H9 (cell line): ENCODE measurements around the gene GGT7. TPM values are rescaled to one million over a fixed set of nuclear protein-coding genes. Genes with fewer than 3 reads are reported as not detected.

Experiments
- DNase-seq: peaks from one replicate; pipeline ENCODE4 v3.0.0-alpha.2; 2017
- H2AFZ ChIP-seq: one replicate; pipeline ENCODE4 v1.6.1; 2013; ENCODE audit warnings: mild to moderate bottlenecking, low read length, control low read depth, moderate library complexity
- H2AK5ac ChIP-seq: 2 replicates; pipeline ENCODE4 v1.6.1; 2013; ENCODE audit warnings: low read length, control low read depth, mixed read lengths; ENCODE audit not compliant: insufficient read length
- H2BK120ac ChIP-seq: one replicate; pipeline ENCODE4 v1.6.1; 2013; ENCODE audit warnings: low read depth, mild to moderate bottlenecking, low read length, control low read depth, inconsistent platforms; ENCODE audit not compliant: poor library complexity, severe bottlenecking
- H2BK12ac ChIP-seq: 2 replicates; pipeline ENCODE4 v1.6.1; 2013; ENCODE audit warnings: low read length, control low read depth, mixed read lengths, low read depth; ENCODE audit not compliant: insufficient read length
- H2BK15ac ChIP-seq: 2 replicates; pipeline ENCODE4 v1.6.1; 2013; ENCODE audit warnings: low read depth, low read length, control low read depth
- H2BK20ac ChIP-seq: one replicate; pipeline ENCODE4 v1.6.1; 2013; ENCODE audit warnings: low read depth, mild to moderate bottlenecking, low read length, control low read depth, inconsistent platforms; ENCODE audit not compliant: poor library complexity, severe bottlenecking
- H2BK5ac ChIP-seq: 2 replicates; pipeline ENCODE4 v1.6.1; 2013; ENCODE audit warnings: low read length, control low read depth, mixed read lengths; ENCODE audit not compliant: insufficient read length
- H3K14ac ChIP-seq: 2 replicates; pipeline ENCODE4 v1.6.1; 2013; ENCODE audit warnings: low read length, control low read depth; ENCODE audit not compliant: insufficient read depth
- H3K18ac ChIP-seq: 2 replicates; pipeline ENCODE4 v1.6.1; 2013; ENCODE audit warnings: low read depth, mild to moderate bottlenecking, mixed read lengths, low read length, control low read depth; ENCODE audit not compliant: insufficient read length
- H3K23ac ChIP-seq: 2 replicates; pipeline ENCODE4 v1.6.1; 2013; ENCODE audit warnings: low read length, control low read depth, mixed read lengths, low read depth; ENCODE audit not compliant: insufficient read length
- H3K23me2 ChIP-seq: 2 replicates; pipeline ENCODE4 v1.6.1; 2013; ENCODE audit warnings: low read depth, mild to moderate bottlenecking, mixed read lengths, low read length, control low read depth; ENCODE audit not compliant: insufficient read length, poor library complexity, severe bottlenecking
- H3K27ac ChIP-seq: 2 replicates; pipeline ENCODE4 v1.5.1; 2013; ENCODE audit warnings: low read length, control low read depth, mixed read lengths, low read depth; ENCODE audit not compliant: insufficient read length
- H3K27me3 ChIP-seq: 2 replicates; pipeline ENCODE4 v1.6.1; 2013; ENCODE audit warnings: low read length, control low read depth, inconsistent platforms; ENCODE audit not compliant: insufficient read depth
- H3K4ac ChIP-seq: 2 replicates; pipeline ENCODE4 v1.6.1; 2013; ENCODE audit warnings: low read depth, mild to moderate bottlenecking, control low read depth, inconsistent platforms, low read length, moderate library complexity
- H3K4me1 ChIP-seq: 2 replicates; pipeline ENCODE4 v1.6.1; 2013; ENCODE audit warnings: low read length, control low read depth, inconsistent platforms; ENCODE audit not compliant: insufficient read depth
- H3K4me2 ChIP-seq: 2 replicates; pipeline ENCODE4 v1.6.1; 2013; ENCODE audit warnings: low read length, control low read depth, mixed read lengths; ENCODE audit not compliant: insufficient read length, insufficient read depth
- H3K56ac ChIP-seq: 2 replicates; pipeline ENCODE4 v1.6.1; 2013; ENCODE audit warnings: low read depth, mild to moderate bottlenecking, mixed read lengths, low read length, control low read depth; ENCODE audit not compliant: insufficient read length
- H3K79me1 ChIP-seq: 2 replicates; pipeline ENCODE4 v1.6.1; 2013; ENCODE audit warnings: low read depth, mild to moderate bottlenecking, moderate library complexity, low read length, control low read depth, inconsistent platforms; ENCODE audit not compliant: insufficient read depth, poor library complexity, severe bottlenecking
- H3K79me2 ChIP-seq: 2 replicates; pipeline ENCODE4 v1.6.1; 2013; ENCODE audit warnings: low read length, control low read depth, inconsistent platforms; ENCODE audit not compliant: insufficient read depth
- H3K9ac ChIP-seq: 2 replicates; pipeline ENCODE4 v1.6.1; 2013; ENCODE audit warnings: low read length, control low read depth, mixed read lengths; ENCODE audit not compliant: insufficient read length; ENCODE audit errors: extremely low read depth
- H3K9me3 ChIP-seq: one replicate; pipeline ENCODE4 v1.6.1; 2013; ENCODE audit warnings: low read depth, low read length, inconsistent platforms; ENCODE audit not compliant: control insufficient read depth
- H3T11ph ChIP-seq: one replicate; pipeline ENCODE4 v1.6.1; 2013; ENCODE audit warnings: mild to moderate bottlenecking, low read length, control low read depth, inconsistent platforms
- H4K20me1 ChIP-seq: one replicate; pipeline ENCODE4 v1.6.1; 2013; ENCODE audit not compliant: control insufficient read depth, insufficient read length, insufficient read depth
- H4K5ac ChIP-seq: 2 replicates; pipeline ENCODE4 v1.6.1; 2013; ENCODE audit warnings: low read depth, mild to moderate bottlenecking, mixed read lengths, low read length, control low read depth; ENCODE audit not compliant: insufficient read length
- H4K8ac ChIP-seq: replicated peaks from 2 replicates; pipeline ENCODE4 v1.6.1; 2013; ENCODE audit warnings: low read length, control low read depth, mixed read lengths, low read depth; ENCODE audit not compliant: insufficient read length
- H4K91ac ChIP-seq: 2 replicates; pipeline ENCODE4 v1.6.1; 2013; ENCODE audit warnings: low read depth, mild to moderate bottlenecking, moderate library complexity, mixed read lengths, low read length, control low read depth; ENCODE audit not compliant: insufficient read length
- H3K27ac Mint-ChIP-seq, 3 experiments: 2 replicates in 2 of 3; 3 replicates in 1 of 3; pipeline ENCODE4 v1.8.0; 2020 to 2021; ENCODE audit warnings: mixed read lengths in 3 of 3, mild to moderate bottlenecking in 1 of 3, moderate library complexity in 1 of 3
- H3K27me3 Mint-ChIP-seq: 2 replicates; pipeline ENCODE4 v1.8.0; 2021; ENCODE audit warnings: low read depth, mild to moderate bottlenecking, moderate library complexity, mixed read lengths
- H3K36me3 Mint-ChIP-seq, 3 experiments: 2 replicates in 2 of 3; 3 replicates in 1 of 3; pipeline ENCODE4 v1.8.0; 2020 to 2021; ENCODE audit warnings: low read depth in 3 of 3, mixed read lengths in 3 of 3; ENCODE audit not compliant: insufficient read depth in 1 of 3
- H3K4me1 Mint-ChIP-seq, 2 experiments: 2 replicates each; pipeline ENCODE4 v1.8.0; 2020; ENCODE audit warnings: mixed read lengths in 2 of 2
- H3K4me3 Mint-ChIP-seq, 2 experiments: 2 replicates in 1 of 2; 3 replicates in 1 of 2; pipeline ENCODE4 v1.8.0; 2020 to 2021; ENCODE audit warnings: mild to moderate bottlenecking in 2 of 2, mixed read lengths in 2 of 2, moderate library complexity in 1 of 2
- H3K9me3 Mint-ChIP-seq, 2 experiments: 2 replicates in 1 of 2; 3 replicates in 1 of 2; pipeline ENCODE4 v1.8.0; 2020; ENCODE audit warnings: mild to moderate bottlenecking in 2 of 2, mixed read lengths in 2 of 2, moderate library complexity in 1 of 2
- CTCF ChIP-seq: fragments of 200-600 bp; sonication (generic); conservative IDR thresholded peaks from 3 replicates; pipeline ENCODE4 v1.8.0; 2021; ENCODE audit warnings: antibody characterized with exemption, mild to moderate bottlenecking
- WGBS: extraction: QIAGEN DNeasy Blood & Tissue Kit; methylation state at CpG from one replicate; pipeline ENCODE4 v1.1.7; 2013; ENCODE audit warnings: missing lambda C conversion rate, low lambda C conversion rate, mixed read lengths; ENCODE audit not compliant: insufficient read length; ENCODE audit errors: extremely low coverage; 5-methylcytosine and 5-hydroxymethylcytosine counted together
- total RNA-seq: library from RNA; stranded (reverse); gene quantifications from 2 replicates; pipeline ENCODE4 v1.2.1, GENCODE V29; 2021

Gene GGT7
- total RNA-seq, 1 experiment from 2014 or later = 38.6 TPM

DNA sequence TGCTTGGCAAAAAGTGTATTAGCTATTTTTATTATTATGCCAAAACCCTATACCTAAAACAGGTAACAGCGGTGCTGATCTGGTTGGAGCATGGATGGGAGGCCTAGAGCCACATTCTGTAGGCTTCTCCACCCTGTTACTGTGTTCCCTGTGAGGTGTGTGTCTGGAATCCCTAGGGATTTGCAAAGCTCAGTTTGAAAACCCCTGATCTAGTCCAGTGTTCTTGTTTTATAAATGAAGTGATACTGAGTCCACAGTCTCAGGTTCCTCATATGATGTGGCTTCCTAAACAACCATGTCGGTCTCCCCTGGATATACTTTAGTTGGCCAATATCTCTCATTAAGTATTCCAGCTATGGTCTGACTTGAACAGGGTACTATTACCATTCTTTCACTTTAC lies 20.0 kb upstream of the GGT7 start:
- Histone ChIP-seq H3K4me1 (no peaks in the 10 kb centered on the region), H3K9me3 (no peaks in the 10 kb centered on the region), H2BK15ac (no peak overlapping the region), H3K4ac (no peak overlapping the region), H3K18ac (no peak overlapping the region), H3T11ph (no peak overlapping the region), H2BK12ac (no peak overlapping the region), H3K4me2 (no peak overlapping the region), H2BK5ac (no peak overlapping the region), H3K79me2 (no peaks in the 10 kb centered on the region; the same call in 1 of the 2 replicates), H3K23me2 (no peaks in the 10 kb centered on the region), H4K5ac (no peak overlapping the region), H3K9ac (no peak overlapping the region), H3K23ac (no peak overlapping the region), H3K56ac (no peak overlapping the region), H3K79me1 (no peaks in the 10 kb centered on the region), H3K27ac (no peak overlapping the region), H2AK5ac (no peak overlapping the region), H3K27me3 (no peaks in the 10 kb centered on the region), H3K14ac (no peak overlapping the region), H4K20me1 (no peaks in the 10 kb centered on the region), H2AFZ (no peak overlapping the region), H2BK20ac (no peak overlapping the region), H2BK120ac (no peak overlapping the region), H4K8ac (no peak overlapping the region), H4K91ac (no peak overlapping the region)
- Mint-ChIP-seq H3K9me3 (peaks cover 0 to 2% of the 10 kb centered on the region in 2 experiments; a peak in 1 of 5 replicates), H3K27ac (no peak overlapping the region), H3K4me3 (no peak overlapping the region), H3K27me3 (no peaks in the 10 kb centered on the region), H3K36me3 (peaks cover 0 to under 1% (median under 1%) of the 10 kb centered on the region in 3 experiments; a peak in 2 of 7 replicates), H3K4me1 (peaks cover 0 to 3% of the 10 kb centered on the region in 2 experiments; a peak in 1 of 4 replicates)
- TF ChIP-seq CTCF = no peak
- WGBS = no CpG with 5 or more reads among the region's 2 CpGs
- no peak for DNase-seq
